HEK293 (cell line): ENCODE data around the gene APOBEC2.
A peak's percentile ranks its signal among the peaks of the same experiment; 100 is the strongest.

Experiments
- CTCF ChIA-PET: fragments of 350-600 bp; formaldehyde crosslinking; extraction: SDS; loops from one replicate; lab custom pipeline; 2021; ENCODE audit warnings: antibody characterized with exemption; lab: Yijun Ruan, JAX
- POLR2A ChIA-PET: fragments of 300-600 bp; formaldehyde crosslinking; extraction: SDS; loops from one replicate; lab custom pipeline; 2020; ENCODE audit warnings: antibody characterized with exemption, inconsistent platforms; lab: Yijun Ruan, JAX
- H3K27ac ChIP-seq: fragments of 200-500 bp; sonication (Bioruptor generic); 2 replicates; pipeline ENCODE4 v1.5.1; 2014; ENCODE audit warnings: low read depth, low read length, control low read depth, inconsistent platforms; ENCODE audit errors: extremely low read depth
- H3K36me3 ChIP-seq, 2 experiments: fragments of 200-500 bp in 1 of 2; sonication (Bioruptor generic) in 1 of 2; 1 replicate in 1 of 2; 2 replicates in 1 of 2; pipeline ENCODE4 v1.5.1; 2014 to 2017; ENCODE audit warnings: inconsistent platforms in 2 of 2, low read length in 2 of 2; ENCODE audit not compliant: control insufficient read depth in 2 of 2, insufficient read depth in 1 of 2
- H3K4me1 ChIP-seq: fragments of 200-500 bp; sonication (Bioruptor generic); 2 replicates; pipeline ENCODE4 v1.5.1; 2014; ENCODE audit warnings: mild to moderate bottlenecking, low read length, inconsistent platforms; ENCODE audit not compliant: control insufficient read depth, insufficient read depth
- H3K4me3 ChIP-seq: 2 replicates; pipeline ENCODE4 v1.5.1; 2011; ENCODE audit warnings: low read depth, mild to moderate bottlenecking, control low read depth, low read length, moderate library complexity
- H3K9me3 ChIP-seq: fragments of 200-500 bp; sonication (Bioruptor generic); 2 replicates; pipeline ENCODE4 v1.5.1; 2014; ENCODE audit warnings: low read depth, low read length, inconsistent platforms; ENCODE audit not compliant: control insufficient read depth, insufficient read depth
- GLI4 ChIP-seq: fragments of 450-650 bp; formaldehyde crosslinking; IDR thresholded peaks from 2 replicates; pipeline ENCODE4 v1.5.1; 2016; ENCODE audit warnings: missing biosample characterization, missing genetic modification characterization
- KLF10 ChIP-seq: fragments of 450-650 bp; IDR thresholded peaks from 2 replicates; pipeline ENCODE4 v1.5.1; 2018; ENCODE audit warnings: missing biosample characterization, mild to moderate bottlenecking, missing genetic modification characterization
- PATZ1 ChIP-seq: fragments of 450-650 bp; formaldehyde crosslinking; IDR thresholded peaks from 2 replicates; pipeline ENCODE4 v1.5.1; 2016; ENCODE audit warnings: missing biosample characterization, missing genetic modification characterization
- PRDM2 ChIP-seq: fragments of 450-650 bp; formaldehyde crosslinking; IDR thresholded peaks from 2 replicates; pipeline ENCODE4 v1.5.1; 2016; ENCODE audit warnings: missing biosample characterization, missing genetic modification characterization, borderline replicate concordance
- SCRT2 ChIP-seq: fragments of 450-650 bp; formaldehyde crosslinking; IDR thresholded peaks from 2 replicates; pipeline ENCODE4 v1.5.1; 2016; ENCODE audit warnings: missing biosample characterization, missing genetic modification characterization
- ZBTB21 ChIP-seq: fragments of 450-650 bp; formaldehyde crosslinking; IDR thresholded peaks from 2 replicates; pipeline ENCODE4 v1.5.1; 2017; ENCODE audit warnings: missing biosample characterization, missing genetic modification characterization
- ZBTB44 ChIP-seq: fragments of 450-650 bp; IDR thresholded peaks from 2 replicates; pipeline ENCODE4 v1.5.1; 2018; ENCODE audit warnings: missing biosample characterization, mild to moderate bottlenecking, missing genetic modification characterization
- ZNF157 ChIP-seq: fragments of 450-650 bp; formaldehyde crosslinking; IDR thresholded peaks from 2 replicates; pipeline ENCODE4 v1.5.1; 2016; ENCODE audit warnings: missing biosample characterization, missing genetic modification characterization
- ZNF248 ChIP-seq: fragments of 450-650 bp; formaldehyde crosslinking; IDR thresholded peaks from 2 replicates; pipeline ENCODE4 v1.5.1; 2017; ENCODE audit warnings: missing biosample characterization, missing genetic modification characterization
- ZNF324 ChIP-seq: fragments of 450-650 bp; formaldehyde crosslinking; IDR thresholded peaks from 2 replicates; pipeline ENCODE4 v1.5.1; 2016; ENCODE audit warnings: missing biosample characterization, missing genetic modification characterization
- ZNF404 ChIP-seq: fragments of 450-650 bp; formaldehyde crosslinking; IDR thresholded peaks from 2 replicates; pipeline ENCODE4 v1.5.1; 2017; ENCODE audit warnings: missing biosample characterization, missing genetic modification characterization
- ZNF473 ChIP-seq: fragments of 450-650 bp; formaldehyde crosslinking; IDR thresholded peaks from 2 replicates; pipeline ENCODE4 v1.5.1; 2017; ENCODE audit warnings: missing biosample characterization, missing genetic modification characterization
- ZNF544 ChIP-seq: fragments of 450-650 bp; formaldehyde crosslinking; IDR thresholded peaks from 2 replicates; pipeline ENCODE4 v1.5.0; 2017; ENCODE audit warnings: missing biosample characterization, missing genetic modification characterization
- ZNF600 ChIP-seq: fragments of 450-650 bp; formaldehyde crosslinking; IDR thresholded peaks from 2 replicates; pipeline ENCODE4 v1.5.1; 2016; ENCODE audit warnings: missing biosample characterization, missing genetic modification characterization
- ZNF623 ChIP-seq: fragments of 450-650 bp; formaldehyde crosslinking; IDR thresholded peaks from 2 replicates; pipeline ENCODE4 v1.5.1; 2016; ENCODE audit warnings: missing biosample characterization, missing genetic modification characterization
- ZNF785 ChIP-seq: fragments of 450-650 bp; formaldehyde crosslinking; IDR thresholded peaks from 2 replicates; pipeline ENCODE4 v1.5.1; 2016; ENCODE audit warnings: missing biosample characterization, missing genetic modification characterization
- ZXDB ChIP-seq: fragments of 450-650 bp; formaldehyde crosslinking; IDR thresholded peaks from 2 replicates; pipeline ENCODE4 v1.5.1; 2016; ENCODE audit warnings: missing biosample characterization, missing genetic modification characterization

Gene APOBEC2

GRCh38 chr6:41075651-41076626, 22.9 kb downstream of the APOBEC2 start:
- ChIA-PET POLR2A (interaction anchor here (0.6 to 1.5 kb wide), 2 partner anchors 78 to 245 kb away, joined by 4 to 6 read pairs; no protein-coding TSS in a partner anchor), CTCF (interaction anchor here (0.6 to 2.4 kb wide), 11 partner anchors 9 to 747 kb away, joined by 3 to 12 read pairs (median 4); no protein-coding TSS in a partner anchor)
- H3K36me3 ChIP-seq: peaks cover 15 to 24% of the 10 kb centered on the region in 2 experiments
- 0 out of 2 replicates have a peak, but pooled peaks cover 2% of the 10 kb centered on the region for H3K4me1 ChIP-seq
- no peak overlapping the region for H3K27ac ChIP-seq
- no peak overlapping the region for H3K4me3 ChIP-seq
- H3K9me3 ChIP-seq: no peaks in the 10 kb centered on the region
- no peak for TF ChIP-seq ZXDB (tag by site-specific recombination)
- no peak for TF ChIP-seq ZNF157 (tag by site-specific recombination)
- peak; percentile 82 for TF ChIP-seq SCRT2 (tag by site-specific recombination)
- TF ChIP-seq ZNF324 (tag by site-specific recombination): no peak
- TF ChIP-seq ZNF600 (tag by site-specific recombination): no peak

- POLR2A ChIA-PET: no interaction called here
Observed at GRCh38 chr6:41077536-41077935, 24.5 kb downstream of the APOBEC2 start.

More at GRCh38 chr6:41077536-41077935, 24.5 kb downstream of the APOBEC2 start:
- H3K4me1 ChIP-seq: 0 out of 2 replicates have a peak, but pooled peaks cover 2% of the 10 kb centered on the region
- H3K9me3 ChIP-seq: no peaks in the 10 kb centered on the region
- CTCF ChIA-PET: interaction anchor here (1.3 to 1.5 kb wide), 2 partner anchors 15 to 229 kb away, joined by 3 read pairs; no protein-coding TSS in a partner anchor
- H3K27ac ChIP-seq: no peak overlapping the region
- TF ChIP-seq ZNF544 (tag by site-specific recombination) (no peak), ZNF785 (tag by site-specific recombination) (no peak), ZNF248 (no peak), ZNF473 (tag by site-specific recombination) (no peak), ZBTB21 (tag by site-specific recombination) (no peak), ZBTB44 (tag by site-specific recombination) (no peak), GLI4 (tag by site-specific recombination) (no peak), PRDM2 (tag by site-specific recombination) (no peak), ZNF623 (tag by site-specific recombination) (no peak), KLF10 (no peak), ZNF404 (no peak), PATZ1 (no peak)
- no peak overlapping the region for H3K4me3 ChIP-seq
- H3K36me3 ChIP-seq: peaks cover 18 to 35% of the 10 kb centered on the region in 2 experiments
